Embryonic facial prominence (tissue), 1 donor: ENCODE data around the gene SYNGR1.

Experiments
- DNase-seq: peaks from one replicate; pipeline ENCODE4 v3.0.0-alpha.2; 2016; ENCODE audit errors: extremely low spot score

Gene SYNGR1, protein sequence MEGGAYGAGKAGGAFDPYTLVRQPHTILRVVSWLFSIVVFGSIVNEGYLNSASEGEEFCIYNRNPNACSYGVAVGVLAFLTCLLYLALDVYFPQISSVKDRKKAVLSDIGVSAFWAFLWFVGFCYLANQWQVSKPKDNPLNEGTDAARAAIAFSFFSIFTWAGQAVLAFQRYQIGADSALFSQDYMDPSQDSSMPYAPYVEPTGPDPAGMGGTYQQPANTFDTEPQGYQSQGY

DNA sequence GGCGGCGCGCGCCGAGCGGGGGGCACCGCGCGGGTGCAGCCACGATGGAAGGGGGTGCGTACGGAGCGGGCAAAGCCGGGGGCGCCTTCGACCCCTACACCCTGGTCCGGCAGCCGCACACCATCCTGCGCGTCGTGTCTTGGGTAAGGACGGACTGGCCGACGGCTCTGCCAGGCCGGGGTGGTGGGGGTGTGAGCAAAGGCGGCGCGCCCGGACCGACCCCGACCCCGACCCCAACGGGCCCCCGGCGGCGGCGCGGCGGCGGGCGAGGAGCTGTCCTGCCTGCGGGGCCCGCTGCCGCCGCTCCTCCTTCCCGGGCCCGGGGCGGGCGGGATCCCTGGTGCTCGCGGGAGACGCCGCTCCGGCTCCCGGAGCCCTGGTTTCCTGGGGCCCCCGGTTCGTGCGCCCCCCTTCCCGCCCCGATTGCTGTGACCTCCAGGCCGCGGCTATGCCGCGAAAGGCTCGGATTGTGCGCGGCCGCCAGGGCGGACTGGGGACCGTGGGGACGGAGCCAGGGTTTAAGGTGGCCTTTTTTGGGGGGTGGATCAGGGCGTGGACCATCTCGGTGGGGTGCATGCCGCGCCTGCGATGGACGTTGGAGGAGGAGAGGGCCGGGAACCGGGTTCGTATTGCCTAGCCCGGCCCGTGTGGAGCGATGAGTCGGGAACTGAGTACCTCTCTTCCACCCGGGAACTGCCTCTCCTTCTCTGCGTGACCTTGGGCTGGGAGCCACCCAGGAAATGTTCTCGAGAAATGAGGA is at the start of gene SYNGR1:
Gene SYNGR1 (plus strand): TSS at position 25 of the 760 bp plus-strand sequence. CDS start 20 bp downstream, at position 45.
- no peak for DNase-seq

DNA sequence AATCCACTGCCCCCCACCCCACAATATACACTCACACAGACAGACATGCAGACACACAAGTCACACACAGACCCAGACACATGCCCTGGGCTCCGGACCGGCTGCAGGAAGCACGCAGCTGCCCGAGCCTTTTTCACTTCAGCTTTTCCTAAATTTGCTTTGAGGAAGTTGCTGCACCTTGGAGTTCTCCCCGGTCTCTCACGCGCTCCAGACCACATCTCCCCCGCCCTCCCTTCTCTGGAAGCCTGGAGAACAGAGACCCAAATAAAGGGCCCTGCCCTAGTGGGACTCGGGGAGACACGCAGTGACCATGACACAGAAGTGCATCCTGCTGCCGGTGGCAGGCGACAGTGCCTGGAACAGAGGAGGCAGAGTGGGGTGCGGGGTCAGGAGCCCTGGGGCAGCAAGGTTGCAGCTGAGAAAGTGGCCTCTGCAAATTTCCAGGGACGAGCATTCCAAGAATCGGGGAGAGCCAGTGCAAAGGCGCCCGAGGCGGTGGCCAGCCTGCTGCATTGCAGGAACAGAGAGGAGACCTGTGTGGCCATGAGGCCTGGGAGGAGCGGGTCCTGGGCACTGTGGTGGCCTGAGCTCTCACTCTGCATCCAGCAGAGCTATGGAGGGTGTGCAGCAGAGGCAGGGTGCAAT is 49.5 kb upstream of the SYNGR1 start:
- DNase-seq = no peak

DNA sequence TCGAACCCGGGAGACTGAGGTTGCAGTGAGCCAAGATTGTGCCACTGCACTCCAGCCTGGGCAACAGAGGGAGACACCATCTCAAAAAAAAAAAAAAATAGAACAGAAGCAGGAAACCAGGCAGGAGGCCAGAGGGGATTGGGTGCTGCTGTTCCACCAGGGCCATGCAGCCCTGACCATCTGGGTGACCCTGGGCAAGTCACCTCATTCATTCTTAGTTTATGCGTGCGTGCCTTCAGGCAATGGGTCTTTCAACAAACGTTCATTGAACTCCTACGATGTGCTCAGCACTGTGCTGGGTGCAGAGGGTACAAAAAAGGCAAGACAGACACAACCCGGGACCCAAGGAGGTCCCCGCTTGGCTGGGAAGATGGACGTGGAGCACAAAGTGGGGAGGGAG is 48.7 kb upstream of the SYNGR1 start:
- no peak for DNase-seq

DNA sequence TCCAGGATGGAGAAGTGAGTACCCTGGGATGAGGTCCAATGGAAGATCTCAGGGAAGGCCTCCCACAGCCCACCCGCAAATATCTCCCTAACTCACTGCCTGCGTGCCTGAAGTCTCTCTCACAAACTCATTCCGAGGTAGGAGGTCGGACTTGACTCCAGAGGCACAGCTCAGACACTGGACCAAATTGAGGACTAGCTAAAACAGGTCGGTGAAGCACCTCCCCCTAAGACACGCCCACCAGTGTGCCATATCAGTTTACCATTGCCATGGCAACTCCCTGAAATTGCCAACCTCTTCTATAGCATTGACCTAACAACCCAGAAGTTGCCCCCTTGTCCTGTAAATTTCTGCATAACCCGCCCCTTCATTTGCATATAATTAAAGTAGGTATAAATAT is 47.9 kb upstream of the SYNGR1 start:
- DNase-seq = no peak

DNA sequence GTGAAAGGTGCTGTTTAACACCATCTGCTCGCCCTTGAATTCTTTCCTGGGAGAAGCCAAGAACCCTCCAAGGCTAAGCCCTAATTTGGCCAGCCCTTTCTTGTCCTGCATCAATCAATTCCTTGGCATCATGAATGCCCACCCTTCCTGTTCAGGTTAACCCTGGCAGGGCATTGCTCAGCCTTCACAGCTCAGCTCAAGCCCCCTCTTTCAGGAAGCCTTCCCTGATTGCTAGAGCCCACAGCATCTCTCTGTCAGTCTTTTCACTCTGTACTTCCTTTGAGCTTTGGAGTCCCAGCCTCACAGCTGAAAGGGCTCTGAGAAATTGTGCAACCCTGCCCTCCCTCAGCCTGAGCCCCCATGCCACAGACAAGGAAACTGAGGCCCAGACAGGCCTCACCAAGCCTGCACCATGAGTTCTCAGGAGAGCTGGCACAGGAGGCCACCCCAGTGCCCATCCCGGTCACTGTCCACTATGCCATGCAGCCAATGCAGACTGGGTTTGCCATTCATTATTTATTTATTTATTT is 47.3 kb upstream of the SYNGR1 start:
- DNase-seq = no peak

DNA sequence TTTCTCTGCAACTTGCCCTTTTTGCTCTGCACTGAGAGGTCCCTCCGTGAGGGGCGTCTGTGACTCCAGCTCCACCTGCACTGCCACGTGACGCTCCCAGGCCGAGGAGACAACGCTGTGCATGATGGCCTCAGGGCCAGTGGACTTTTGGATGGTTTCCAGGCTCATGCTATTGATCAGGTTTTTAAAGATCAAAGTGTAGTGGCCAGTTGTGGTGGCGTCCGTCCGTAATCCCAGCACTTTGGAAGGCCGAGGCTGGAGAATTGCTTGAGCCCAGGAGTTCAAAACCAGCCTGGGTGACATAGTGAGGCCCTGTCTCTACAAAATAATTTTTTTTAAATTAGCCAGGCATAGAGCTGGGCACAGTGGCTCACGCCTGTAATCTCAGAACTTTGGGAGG is 46.4 kb upstream of the SYNGR1 start:
- no peak for DNase-seq

DNA sequence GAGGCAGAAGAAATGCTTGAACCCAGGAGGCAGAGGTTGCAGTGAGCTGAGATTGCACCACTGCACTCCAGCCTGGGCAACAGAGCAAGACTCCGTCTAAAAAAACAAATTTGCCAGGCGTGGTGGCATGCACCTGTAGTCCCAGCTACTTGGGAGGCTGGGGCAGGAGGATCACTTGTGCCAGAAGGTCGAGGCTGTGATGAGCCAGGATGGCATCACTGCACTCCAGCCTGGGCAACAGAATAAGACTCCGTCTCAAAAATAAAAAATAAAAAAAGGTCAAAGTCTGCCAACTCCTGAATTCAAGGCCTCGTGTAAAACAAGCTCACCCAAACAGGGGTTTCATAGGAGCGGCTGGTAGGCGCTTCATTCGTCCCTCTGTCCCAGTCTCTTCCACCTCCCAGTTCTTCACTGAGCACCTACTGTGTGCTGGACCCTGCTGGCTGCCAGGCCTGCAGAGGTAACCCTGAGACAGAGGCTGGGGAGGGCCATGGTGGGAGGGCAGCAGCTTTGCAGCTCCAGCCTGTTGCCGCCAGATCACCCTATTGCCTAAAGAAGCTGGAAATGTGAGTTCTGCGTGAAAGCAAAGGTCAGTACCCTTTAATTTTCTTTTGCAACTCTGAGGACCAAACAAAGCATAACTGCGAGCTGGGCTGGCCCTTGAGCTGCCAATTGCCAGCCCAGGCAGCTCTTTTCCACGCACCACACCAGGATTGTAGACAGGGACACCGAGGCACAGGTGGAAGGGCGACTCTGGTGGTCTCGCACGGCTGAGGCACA is 45.7 kb upstream of the SYNGR1 start:
- DNase-seq = no peak

DNA sequence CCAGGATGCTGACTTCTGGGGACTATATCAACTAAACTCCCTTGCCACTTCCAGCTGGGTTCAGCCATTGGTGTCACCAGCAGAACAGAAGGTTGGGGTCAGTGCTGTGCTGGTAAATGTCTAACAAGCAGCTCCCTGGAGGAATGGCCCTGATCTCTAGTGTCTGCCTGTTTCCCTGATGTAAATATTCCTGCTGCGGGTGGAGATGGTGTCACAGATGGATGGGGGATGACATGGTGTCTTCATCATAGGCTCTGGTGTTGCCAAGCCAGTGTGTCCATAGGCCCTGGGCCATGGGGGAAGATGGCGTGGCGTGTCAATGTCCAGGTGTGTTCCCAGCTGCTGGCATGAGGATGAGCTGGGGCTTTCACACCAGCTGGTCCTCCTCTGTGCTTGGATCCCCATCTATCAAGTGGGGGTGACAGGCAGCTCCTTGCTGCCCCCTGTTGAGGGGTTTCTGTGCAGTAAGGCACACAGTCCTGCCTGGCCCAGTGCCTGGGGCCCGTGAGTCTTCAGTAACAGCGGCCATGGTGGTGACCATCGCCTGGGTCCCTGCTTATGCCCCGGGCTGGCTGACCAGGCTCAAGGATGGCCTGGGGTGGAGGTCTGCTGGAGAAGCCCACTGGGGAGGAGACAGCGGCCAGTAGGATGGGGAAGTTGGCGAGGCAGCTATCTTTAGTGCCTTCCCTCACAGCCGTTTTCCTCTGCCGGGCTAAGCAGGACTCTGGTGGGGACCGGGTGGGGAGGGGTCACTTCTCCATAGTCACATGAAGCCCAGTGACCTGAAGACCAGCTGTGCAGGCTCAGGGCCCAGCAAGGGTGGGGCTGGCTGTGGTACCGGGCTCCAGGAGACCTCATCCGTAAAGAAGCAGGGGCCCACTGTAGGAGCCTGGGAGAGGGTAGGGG is 43.1 kb upstream of the SYNGR1 start:
- no peak for DNase-seq

DNA sequence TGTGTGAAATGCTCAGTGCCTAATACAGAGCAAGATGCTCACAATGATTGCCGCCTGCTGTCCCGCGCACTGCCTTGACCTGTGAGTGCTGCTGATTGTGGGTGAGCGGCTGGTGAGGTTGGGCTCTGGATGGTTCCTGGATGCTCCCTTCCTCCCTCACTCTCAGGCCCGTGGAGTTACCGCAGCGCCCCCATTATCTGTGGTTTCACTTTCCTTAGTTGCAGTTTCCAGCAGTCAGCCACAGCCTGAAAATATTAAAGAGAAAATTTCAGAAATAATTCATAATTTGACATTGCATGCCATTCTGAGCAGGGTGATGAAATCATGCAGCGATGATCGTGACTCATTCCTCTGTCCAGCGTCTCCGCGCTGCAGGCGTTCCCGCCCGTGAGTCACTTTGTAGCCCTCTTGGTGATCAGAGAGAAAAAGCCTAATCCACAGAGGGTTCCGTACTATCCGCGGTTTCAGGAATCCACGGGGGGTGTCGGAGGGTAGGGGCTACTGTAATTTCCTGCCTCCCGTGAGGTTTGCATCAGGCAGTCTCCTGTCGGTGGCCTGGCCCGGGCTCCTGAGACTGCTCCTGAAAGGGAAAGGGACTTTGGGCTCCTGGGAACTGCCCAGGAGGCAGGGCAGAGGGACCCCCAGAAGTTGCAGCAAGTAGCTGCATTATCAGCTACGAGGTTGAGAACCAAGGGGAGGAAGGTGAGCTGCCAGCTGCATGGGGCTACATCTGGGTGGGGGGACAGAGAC is 41.0 kb upstream of the SYNGR1 start:
- no peak for DNase-seq

DNA sequence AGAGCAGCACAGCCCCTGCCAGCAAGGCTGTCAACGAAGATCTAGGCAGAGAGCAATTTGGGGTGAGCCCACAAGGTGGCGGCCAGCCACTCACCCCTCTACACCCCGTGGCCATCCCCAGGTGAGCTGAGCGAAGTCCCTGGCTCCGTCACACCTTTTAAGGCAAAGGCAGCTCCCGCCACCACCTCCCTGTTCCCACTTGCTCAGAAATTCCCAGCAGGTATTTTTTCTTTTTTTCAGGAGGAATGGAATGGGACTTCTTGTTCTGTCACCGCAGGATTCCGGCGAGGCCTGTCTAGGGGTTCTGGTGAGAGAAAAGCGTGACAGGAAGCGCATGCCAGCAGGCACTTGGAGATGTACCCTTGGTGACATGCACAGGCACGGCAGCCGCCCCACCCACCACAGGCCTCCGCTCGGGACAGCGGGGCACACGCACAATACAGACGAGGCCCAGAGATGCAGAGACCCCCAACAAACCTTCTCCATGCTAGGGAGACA is 40.4 kb upstream of the SYNGR1 start:
- DNase-seq = no peak

DNA sequence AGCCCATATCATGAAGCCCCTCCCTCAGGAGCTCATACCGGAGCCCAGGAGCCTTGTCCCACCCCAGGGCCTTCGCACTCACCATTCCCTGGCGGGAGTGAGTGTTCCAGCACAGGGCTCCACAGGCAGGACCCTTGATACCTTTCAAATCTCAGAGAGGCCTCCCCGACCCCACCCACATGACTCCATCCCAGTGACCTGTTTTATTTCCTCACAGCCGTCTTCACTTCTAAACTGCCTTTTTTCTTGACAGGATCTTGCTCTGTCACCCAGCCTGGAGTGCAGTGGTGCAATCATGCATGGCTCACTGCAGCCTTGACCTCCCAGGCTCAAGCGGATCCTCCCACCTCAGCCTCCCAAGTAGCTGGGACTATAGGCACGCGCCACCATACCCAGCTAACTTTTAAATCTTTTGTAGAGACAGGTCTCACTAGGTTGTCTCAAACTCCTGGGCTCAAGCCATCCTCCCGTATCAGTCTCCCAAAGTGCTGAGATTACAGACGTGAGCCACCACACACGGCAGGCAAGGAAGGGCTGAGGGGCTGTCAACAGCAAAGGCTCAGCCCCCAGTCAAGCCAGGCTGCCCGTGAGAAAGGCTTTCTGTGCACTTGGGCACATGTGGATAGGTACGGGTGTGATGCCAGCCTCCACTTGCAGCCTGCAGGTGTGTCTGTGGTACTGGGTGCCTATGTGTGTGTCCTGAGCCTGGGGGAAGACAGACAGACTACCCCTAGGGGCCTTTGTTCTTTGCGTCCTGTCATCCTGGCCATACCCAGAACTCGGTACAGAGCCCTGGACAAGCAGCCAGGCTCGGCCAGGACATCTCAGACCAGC is 39.7 kb upstream of the SYNGR1 start:
- DNase-seq = no peak

DNA sequence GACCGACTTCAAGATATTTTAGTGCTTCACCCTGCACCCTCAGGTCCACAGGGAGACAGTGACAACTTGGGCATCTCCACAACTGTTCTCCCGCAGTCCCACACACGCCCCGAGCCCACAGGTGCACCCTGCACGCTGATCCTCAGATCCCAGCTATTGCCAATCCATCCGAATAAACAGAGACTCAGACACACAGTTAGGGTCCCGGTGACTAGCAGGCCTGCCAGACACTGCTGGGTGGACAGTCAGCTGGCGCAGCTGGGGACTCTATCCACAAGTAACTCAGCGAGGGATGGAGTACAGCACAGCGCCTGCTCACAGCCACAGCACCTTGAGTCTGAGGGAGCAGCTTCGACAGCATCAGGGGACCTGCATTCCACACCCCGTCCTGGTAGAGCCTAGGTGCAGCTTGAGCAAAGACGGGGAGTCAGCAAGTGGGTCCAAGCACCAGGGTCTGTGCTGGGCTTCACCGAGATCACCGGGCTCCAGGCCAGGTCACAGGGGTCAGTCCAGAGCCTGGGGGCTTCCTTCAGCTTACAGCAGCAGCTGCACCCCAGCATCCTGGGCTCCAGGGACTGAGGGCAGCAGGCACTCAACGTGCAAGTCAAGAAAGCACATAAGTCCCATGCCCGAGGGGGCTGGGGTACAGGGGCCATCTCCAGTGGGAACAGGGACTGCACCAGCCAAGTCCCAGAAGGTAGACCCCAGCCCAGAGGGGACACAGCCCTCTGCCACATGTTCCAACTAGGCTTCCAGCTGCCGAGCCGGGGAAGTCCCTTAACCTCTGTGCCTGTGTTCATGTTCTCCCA is 38.0 kb upstream of the SYNGR1 start:
- DNase-seq = no peak

DNA sequence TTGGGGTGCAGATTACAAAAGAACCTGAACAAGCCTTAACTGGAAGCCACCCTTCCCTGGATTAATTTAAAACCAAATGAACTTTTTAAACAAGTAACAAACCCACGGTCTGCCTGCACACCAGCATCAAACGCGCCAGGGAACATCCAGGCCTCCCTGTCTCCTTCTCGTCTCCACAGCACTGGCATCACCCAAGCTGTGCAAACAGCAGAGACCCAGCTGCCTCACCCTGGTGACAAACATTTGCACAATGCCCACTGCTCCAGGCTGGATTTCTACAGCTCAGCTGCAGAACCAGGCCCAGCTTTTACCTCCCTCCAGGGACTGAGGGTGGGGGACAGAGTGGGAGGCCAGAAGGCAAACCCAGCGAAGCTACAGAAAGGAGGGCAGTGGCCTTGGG is 37.4 kb upstream of the SYNGR1 start:
- DNase-seq = no peak

DNA sequence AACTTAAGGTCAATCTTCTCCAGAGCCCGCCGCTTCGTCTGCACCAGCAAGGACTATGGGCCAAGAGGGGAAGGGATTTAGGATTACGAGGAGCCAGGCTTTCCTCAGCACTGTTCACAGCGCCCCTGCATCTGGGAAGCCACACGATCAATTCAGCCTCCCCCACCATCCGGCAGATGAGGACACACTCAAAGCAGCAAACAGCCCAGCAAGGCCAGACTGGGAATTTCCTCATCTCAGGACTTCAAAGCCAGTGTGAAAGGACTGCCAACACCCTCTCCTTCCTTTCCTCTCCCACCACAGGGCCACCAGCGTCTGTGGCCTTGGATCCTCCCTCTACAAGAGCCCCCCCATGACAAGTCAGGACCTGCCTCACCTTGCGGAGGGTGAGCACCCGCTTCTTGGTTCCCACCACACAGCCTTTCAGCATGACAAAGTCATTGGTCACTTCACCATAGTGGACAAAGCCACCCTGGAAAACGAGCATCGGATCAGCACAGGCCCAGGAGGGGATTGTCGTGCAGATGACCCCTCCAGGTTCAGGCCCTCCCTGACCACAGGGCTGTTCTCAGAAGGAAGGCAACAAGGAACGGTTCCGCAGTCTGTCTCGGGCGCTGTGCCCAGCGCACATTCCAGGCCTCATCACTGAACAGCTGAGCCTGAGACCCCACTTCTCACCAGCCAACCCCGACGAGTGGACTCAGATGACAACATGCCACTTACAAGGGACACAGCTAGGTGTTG is 36.4 kb upstream of the SYNGR1 start:
- no peak for DNase-seq

DNA sequence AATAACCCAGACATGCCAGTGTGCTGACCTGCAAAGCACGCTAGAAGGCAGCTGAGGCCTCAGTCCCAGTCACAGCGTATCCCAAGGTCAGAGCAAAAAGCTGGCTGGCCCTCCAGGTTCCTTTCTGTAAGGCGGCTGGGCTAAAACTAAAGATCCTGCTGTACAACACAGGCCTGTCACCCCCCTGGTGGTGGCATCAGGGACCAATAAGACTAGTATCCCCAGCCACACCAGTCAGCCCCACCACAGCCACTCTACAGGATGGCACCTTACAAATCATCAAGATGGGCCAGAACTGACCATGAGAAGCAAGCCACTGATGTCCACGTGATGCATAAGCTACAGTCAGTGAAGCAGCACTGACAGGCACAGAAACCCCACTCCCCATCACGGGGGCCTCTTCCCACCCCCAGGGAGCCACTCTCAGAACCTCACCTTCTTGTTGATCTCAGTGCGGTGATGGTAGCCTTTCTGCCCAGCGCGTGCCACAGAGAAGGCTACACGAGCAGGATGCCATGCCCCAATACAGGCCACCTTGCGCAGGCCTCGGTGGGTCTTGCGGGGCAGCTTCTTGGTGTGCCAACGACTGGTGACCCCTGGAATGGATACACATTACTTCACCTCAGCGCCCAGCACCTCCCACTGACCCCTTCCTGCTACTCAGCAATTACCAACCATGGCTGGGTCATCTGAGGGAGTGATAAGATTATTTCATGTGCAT is 35.4 kb upstream of the SYNGR1 start:
- no peak for DNase-seq

DNA sequence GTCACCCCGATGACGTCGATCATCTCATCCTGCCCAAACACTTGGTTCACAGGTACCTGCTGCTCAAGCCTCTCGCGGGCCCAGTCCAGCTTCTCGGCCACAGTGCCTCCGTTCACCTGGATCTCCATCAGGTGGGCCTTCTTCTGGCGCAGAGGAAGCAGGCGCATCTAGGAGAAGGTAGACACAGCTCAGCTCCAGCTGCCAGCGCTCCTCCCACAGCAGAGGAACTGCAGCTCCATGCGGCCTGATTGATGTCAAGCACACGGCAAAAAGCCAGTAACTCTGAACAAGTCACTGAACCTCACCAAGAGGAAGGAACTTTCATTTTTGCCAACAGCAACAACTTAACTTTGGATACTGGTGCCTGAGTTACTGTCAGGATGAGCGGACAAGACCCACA is 34.4 kb upstream of the SYNGR1 start:
- no peak for DNase-seq
